PFSK-1 (cell line): ENCODE measurements around the gene KCNMA1.

ENCODE experiments used
- POLR2AphosphoS5 ChIP-seq: IDR thresholded peaks from 2 replicates; pipeline ENCODE4 v1.6.1; 2012; ENCODE audit warnings: low read depth, mild to moderate bottlenecking, control low read depth, low read length, moderate library complexity
- SIN3A ChIP-seq: IDR thresholded peaks from 2 replicates; pipeline ENCODE4 v1.6.1; 2012; ENCODE audit warnings: mild to moderate bottlenecking, low read length, moderate library complexity, borderline replicate concordance; ENCODE audit not compliant: insufficient read depth
- TAF1 ChIP-seq: IDR thresholded peaks from 2 replicates; pipeline ENCODE4 v1.6.1; 2012; ENCODE audit warnings: low read length, control low read depth, borderline replicate concordance; ENCODE audit not compliant: insufficient read depth
- TF ChIP-seq, protein P1 (sequence below), 2 experiments: IDR thresholded peaks; 2 replicates each; pipeline versions ENCODE4 v1.6.1 to v1.8.0; 2011 to 2012; ENCODE audit warnings: low read depth in 2 of 2, low read length in 2 of 2, control low read depth in 1 of 2, inconsistent platforms in 1 of 2, mild to moderate bottlenecking in 1 of 2, moderate library complexity in 1 of 2; ENCODE audit not compliant: insufficient read depth in 1 of 2

DNA sequence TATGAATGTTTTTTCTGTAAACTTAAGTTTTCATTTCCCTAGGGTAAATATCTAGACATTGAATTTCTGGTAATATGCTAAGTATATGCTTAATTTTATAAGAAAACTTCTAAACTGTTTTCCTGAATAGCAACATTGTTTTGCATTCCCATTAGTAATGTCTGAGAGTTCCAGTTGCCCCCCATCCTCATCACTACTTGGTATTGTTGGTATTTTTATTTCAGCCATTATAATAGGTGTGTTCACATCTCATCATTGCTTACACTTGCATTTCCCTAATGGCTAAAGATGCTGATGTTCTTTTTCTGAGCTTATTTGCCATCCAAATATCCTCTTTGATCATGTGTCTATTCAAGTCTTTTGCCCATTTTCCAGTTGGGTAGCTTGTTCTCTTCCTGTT, 269.6 kb downstream of the KCNMA1 start:
- no peak for TF ChIP-seq TAF1
- TF ChIP-seq POLR2AphosphoS5: no peak
- TF ChIP-seq, protein P1, sequence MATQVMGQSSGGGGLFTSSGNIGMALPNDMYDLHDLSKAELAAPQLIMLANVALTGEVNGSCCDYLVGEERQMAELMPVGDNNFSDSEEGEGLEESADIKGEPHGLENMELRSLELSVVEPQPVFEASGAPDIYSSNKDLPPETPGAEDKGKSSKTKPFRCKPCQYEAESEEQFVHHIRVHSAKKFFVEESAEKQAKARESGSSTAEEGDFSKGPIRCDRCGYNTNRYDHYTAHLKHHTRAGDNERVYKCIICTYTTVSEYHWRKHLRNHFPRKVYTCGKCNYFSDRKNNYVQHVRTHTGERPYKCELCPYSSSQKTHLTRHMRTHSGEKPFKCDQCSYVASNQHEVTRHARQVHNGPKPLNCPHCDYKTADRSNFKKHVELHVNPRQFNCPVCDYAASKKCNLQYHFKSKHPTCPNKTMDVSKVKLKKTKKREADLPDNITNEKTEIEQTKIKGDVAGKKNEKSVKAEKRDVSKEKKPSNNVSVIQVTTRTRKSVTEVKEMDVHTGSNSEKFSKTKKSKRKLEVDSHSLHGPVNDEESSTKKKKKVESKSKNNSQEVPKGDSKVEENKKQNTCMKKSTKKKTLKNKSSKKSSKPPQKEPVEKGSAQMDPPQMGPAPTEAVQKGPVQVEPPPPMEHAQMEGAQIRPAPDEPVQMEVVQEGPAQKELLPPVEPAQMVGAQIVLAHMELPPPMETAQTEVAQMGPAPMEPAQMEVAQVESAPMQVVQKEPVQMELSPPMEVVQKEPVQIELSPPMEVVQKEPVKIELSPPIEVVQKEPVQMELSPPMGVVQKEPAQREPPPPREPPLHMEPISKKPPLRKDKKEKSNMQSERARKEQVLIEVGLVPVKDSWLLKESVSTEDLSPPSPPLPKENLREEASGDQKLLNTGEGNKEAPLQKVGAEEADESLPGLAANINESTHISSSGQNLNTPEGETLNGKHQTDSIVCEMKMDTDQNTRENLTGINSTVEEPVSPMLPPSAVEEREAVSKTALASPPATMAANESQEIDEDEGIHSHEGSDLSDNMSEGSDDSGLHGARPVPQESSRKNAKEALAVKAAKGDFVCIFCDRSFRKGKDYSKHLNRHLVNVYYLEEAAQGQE (IDR thresholded peaks at IDR 0.05; ENCODE audit: insufficient read depth in 1 of 2, low read depth in 2 of 2, low read length in 2 of 2): no peak
- TF ChIP-seq SIN3A: no peak
